Measurements from ENCODE around the gene ANKRD28. TPM values are rescaled to one million over a fixed set of nuclear protein-coding genes. Genes with fewer than 3 reads are reported as not detected.

Gene ANKRD28
- total RNA-seq, 4 donors from 2014 or later = 97.1 to 121 (median 105) TPM

- DNase-seq = no peak
- Histone ChIP-seq H3K36me3 (no peaks in the 10 kb centered on the region), H3K4me3 (peak overlapping the region; percentile 53 to 60 (median 58)), H3K4me1 (peaks cover 30 to 43% of the 10 kb centered on the region in 2 donors), H3K27ac (peak overlapping the region; percentile 87 to 93 (median 90)), H3K27me3 (no peaks in the 10 kb centered on the region), H3K9me3 (no peaks in the 10 kb centered on the region)
- in situ Hi-C loops (cut with MboI; ENCODE audit: low sequenced_read_pairs in 4 of 4) (no loop called here), intact Hi-C loops (cut with DNase I; ENCODE audit: low total_unique reads) (no loop called here)
- ATAC-seq = no peak
- TF ChIP-seq POLR2A (IDR thresholded peaks at IDR 0.05) (no peak), CTCF (IDR thresholded peaks at IDR 0.05 in 4 of 5, conservative IDR thresholded peaks at IDR 0.05 in 1 of 5) (no peak)
Measured at GRCh38 chr3:15794303-15794771, 3.4 kb downstream of the ANKRD28 start.

- TF ChIP-seq CTCF (IDR thresholded peaks at IDR 0.05 in 4 of 5, conservative IDR thresholded peaks at IDR 0.05 in 1 of 5) (no peak), POLR2A (IDR thresholded peaks at IDR 0.05) (no peak)
- intact Hi-C loops (cut with DNase I; ENCODE audit: low total_unique reads) (no loop called here), in situ Hi-C loops (cut with MboI; ENCODE audit: low sequenced_read_pairs in 4 of 4) (no loop called here)
- H3K9me3 ChIP-seq = no peaks in the 10 kb centered on the region
- DNase-seq (no peak), ATAC-seq (no peak)
- H3K4me3 ChIP-seq = peak overlapping the region in 1 of 4 donors; percentile 1
- peaks cover 0 to 3% of the 10 kb centered on the region in 2 donors for H3K36me3 ChIP-seq
- H3K27me3 ChIP-seq = no peaks in the 10 kb centered on the region
- H3K4me1 ChIP-seq = peaks cover 31 to 33% of the 10 kb centered on the region in 2 donors
- H3K27ac ChIP-seq = peak overlapping the region; percentile 22 to 91 (median 88)
Measured at GRCh38 chr3:15791525-15791924, 6.3 kb downstream of the ANKRD28 start.

- DNase-seq = no peak
- Histone ChIP-seq H3K27me3 (no peaks in the 10 kb centered on the region), H3K9me3 (no peaks in the 10 kb centered on the region), H3K36me3 (peaks cover 0 to 3% of the 10 kb centered on the region in 2 donors), H3K4me3 (no peak overlapping the region), H3K4me1 (peaks cover 23 to 37% of the 10 kb centered on the region in 2 donors), H3K27ac (peak overlapping the region in 1 of 4 donors; percentile 14)
- in situ Hi-C loops (cut with MboI; ENCODE audit: low sequenced_read_pairs in 4 of 4) (no loop called here), intact Hi-C loops (cut with DNase I; ENCODE audit: low total_unique reads) (no loop called here)
- ATAC-seq = no peak
- TF ChIP-seq CTCF (IDR thresholded peaks at IDR 0.05 in 4 of 5, conservative IDR thresholded peaks at IDR 0.05 in 1 of 5) (no peak), POLR2A (IDR thresholded peaks at IDR 0.05) (no peak)
Measured at GRCh38 chr3:15787941-15788340, 9.8 kb downstream of the ANKRD28 start.

GRCh38 chr3:15787526-15787925 lies 10.3 kb downstream of the ANKRD28 start:
- in situ Hi-C loops (cut with MboI; ENCODE audit: low sequenced_read_pairs in 4 of 4) = no loop called here
- intact Hi-C loops (cut with DNase I; ENCODE audit: low total_unique reads) = no loop called here
- H3K4me1 ChIP-seq = peaks cover 24 to 39% of the 10 kb centered on the region in 2 donors
- no peak overlapping the region for H3K4me3 ChIP-seq
- peaks cover 0 to 3% of the 10 kb centered on the region in 2 donors for H3K36me3 ChIP-seq
- no peaks in the 10 kb centered on the region for H3K27me3 ChIP-seq
- DNase-seq (no peak), ATAC-seq (no peak)
- TF ChIP-seq CTCF (IDR thresholded peaks at IDR 0.05 in 4 of 5, conservative IDR thresholded peaks at IDR 0.05 in 1 of 5) (no peak), POLR2A (IDR thresholded peaks at IDR 0.05) (no peak)
- H3K9me3 ChIP-seq = no peaks in the 10 kb centered on the region
- peak overlapping the region in 2 of 4 donors; percentile 14 to 33 for H3K27ac ChIP-seq

Data from gastrocnemius medialis (tissue), 4 donors.